Endothelial cell of umbilical vein (primary cell): ENCODE results near the gene WDR7. TPM values are rescaled to one million over a fixed set of nuclear protein-coding genes. Genes with fewer than 3 reads are reported as not detected.

Experiments
- BruUV-seq: library from RNA; stranded (reverse); fragments of 400-500 nt; replicated peaks from 2 replicates; lab custom pipeline; 2021; lab: Mats Ljungman, UMichigan
- CTCF ChIA-PET: fragments of 300-600, 350-600 bp; sonication (Branson Sonifier 250); formaldehyde crosslinking; loops from one replicate; lab custom pipeline; 2021; ENCODE audit warnings: antibody characterized with exemption, inconsistent platforms; lab: Charles Lee
- POLR2A ChIA-PET: fragments of 300-600, 350-600 bp; sonication (Branson Sonifier 250); formaldehyde crosslinking; loops from one replicate; lab custom pipeline; 2021; ENCODE audit warnings: antibody characterized with exemption, inconsistent platforms; lab: Charles Lee
- DNase-seq: peaks from one replicate; pipeline ENCODE4 v3.0.0-alpha.2; 2011; ENCODE audit warnings: low read depth, low spot score
- FAIRE-seq: peaks from 2 replicates; lab custom pipeline; 2011; peaks lifted over from hg19 to GRCh38; lab: Jason Lieb, UNC
- H2AFZ ChIP-seq: 2 replicates; pipeline ENCODE4 v1.6.0; 2012; ENCODE audit warnings: low read depth, low read length, control low read depth, inconsistent platforms
- H3K27ac ChIP-seq: 2 replicates; pipeline ENCODE4 v1.5.1; 2011; ENCODE audit warnings: low read depth, mild to moderate bottlenecking, control low read depth, low read length, moderate library complexity; ENCODE audit not compliant: insufficient read depth
- H3K27me3 ChIP-seq, 2 experiments: 2 replicates each; pipeline versions ENCODE4 v1.6.0 to v1.6.1; 2011; ENCODE audit warnings: low read length in 2 of 2, mixed read lengths in 1 of 2; ENCODE audit not compliant: control insufficient read depth in 2 of 2, insufficient read depth in 2 of 2
- H3K36me3 ChIP-seq, 2 experiments: 2 replicates in 1 of 2; 3 replicates in 1 of 2; pipeline ENCODE4 v1.5.1; 2011; ENCODE audit warnings: low read length in 2 of 2, mild to moderate bottlenecking in 1 of 2, moderate library complexity in 1 of 2; ENCODE audit not compliant: control insufficient read depth in 2 of 2, insufficient read depth in 2 of 2; ENCODE audit errors: extremely low read depth in 1 of 2
- H3K4me1 ChIP-seq: 3 replicates; pipeline ENCODE4 v1.5.1; 2011; ENCODE audit warnings: mild to moderate bottlenecking, low read length; ENCODE audit not compliant: control insufficient read depth, insufficient read depth; ENCODE audit errors: extremely low read depth
- H3K4me2 ChIP-seq: 2 replicates; pipeline ENCODE4 v1.6.1; 2011; ENCODE audit warnings: low read length, control low read depth, mixed read lengths; ENCODE audit not compliant: insufficient read depth
- H3K4me3 ChIP-seq, 3 experiments: fragments of 200-600 bp in 1 of 3; sonication (generic), shearing (Covaris generic) in 1 of 3; replicated peaks in 1 of 3; 2 replicates each; pipeline ENCODE4 v1.5.1; 2011 to 2016; ENCODE audit warnings: control low read depth in 3 of 3, low read length in 3 of 3, mild to moderate bottlenecking in 2 of 3, inconsistent platforms in 1 of 3, low read depth in 1 of 3, moderate library complexity in 1 of 3; ENCODE audit not compliant: insufficient read depth in 1 of 3
- H3K79me2 ChIP-seq: 2 replicates; pipeline ENCODE4 v1.6.0; 2012; ENCODE audit warnings: low read length, inconsistent platforms; ENCODE audit not compliant: control insufficient read depth, insufficient read depth
- H3K9ac ChIP-seq: replicated peaks from 2 replicates; pipeline ENCODE3; 2011; ENCODE audit warnings: low read length, control low read depth; ENCODE audit not compliant: insufficient read depth; ENCODE audit errors: extremely low read depth
- H3K9me1 ChIP-seq: replicated peaks from 3 replicates; pipeline ENCODE4 v1.6.0; 2011; ENCODE audit warnings: mild to moderate bottlenecking, low read length; ENCODE audit not compliant: control insufficient read depth, insufficient read depth; ENCODE audit errors: extremely low read depth
- H3K9me3 ChIP-seq: replicated peaks from 2 replicates; pipeline ENCODE4 v1.5.1; 2012; ENCODE audit warnings: low read length, inconsistent platforms; ENCODE audit not compliant: control insufficient read depth, insufficient read depth
- H4K20me1 ChIP-seq: replicated peaks from 2 replicates; pipeline ENCODE3; 2011; ENCODE audit warnings: mild to moderate bottlenecking, low read length; ENCODE audit not compliant: control insufficient read depth, insufficient read depth; ENCODE audit errors: extremely low read depth
- EZH2 ChIP-seq: IDR thresholded peaks from 2 replicates; pipeline ENCODE4 v1.6.1; 2012; ENCODE audit warnings: borderline replicate concordance, low read depth, mild to moderate bottlenecking, moderate library complexity, low read length, inconsistent platforms; ENCODE audit not compliant: severe bottlenecking
- FOS ChIP-seq: IDR thresholded peaks from 2 replicates; pipeline ENCODE4 v1.6.1; 2011; ENCODE audit warnings: mild to moderate bottlenecking, low read length, moderate library complexity, borderline replicate concordance; ENCODE audit not compliant: insufficient read depth
- GATA2 ChIP-seq: IDR thresholded peaks from 2 replicates; pipeline ENCODE4 v1.7.0; 2011; ENCODE audit warnings: low read depth, mild to moderate bottlenecking, moderate library complexity, mixed read lengths, low read length; ENCODE audit not compliant: insufficient read length, insufficient read depth
- JUN ChIP-seq: IDR thresholded peaks from 2 replicates; pipeline ENCODE4 v1.6.1; 2011; ENCODE audit warnings: borderline replicate concordance, low read depth; ENCODE audit not compliant: insufficient read length, insufficient read depth
- MYC ChIP-seq: IDR thresholded peaks from one replicate; pipeline ENCODE4 v1.6.1; 2011; ENCODE audit warnings: mild to moderate bottlenecking, low read depth, low read length
- POLR2A ChIP-seq: IDR thresholded peaks from 2 replicates; pipeline ENCODE4 v1.6.1; 2012; ENCODE audit warnings: low read depth, mild to moderate bottlenecking, control low read depth, low read length
- dilution Hi-C: fragments of 300-500 bp; cut with MboI; formaldehyde crosslinking; loops from one replicate; pipeline ENCODE4 v1.15.0; 2019; ENCODE audit warnings: low sequenced_read_pairs; ENCODE audit not compliant: extremely low pct_ligation_motif_present
- intact Hi-C: fragments of 100-400 bp; cut with micrococcal nuclease; formaldehyde crosslinking; loops from one replicate; pipeline ENCODE4 v1.10.0; 2022
- polyA plus RNA-seq, 4 experiments: library from polyadenylated mRNA; depleted of rRNA in 3 of 4; stranded (reverse) in 3 of 4; unstranded in 1 of 4; fragments of >200 nt; gene quantifications; 2 replicates each; pipeline versions ENCODE4 v1.2.1 to v1.2.3, GENCODE V29; 2011 to 2012; ENCODE audit warnings: missing spikeins in 1 of 4
- total RNA-seq: library from RNA; stranded (reverse); gene quantifications from 2 replicates; pipeline ENCODE4 v1.2.3, GENCODE V29; 2021
- TF ChIP-seq, protein P1 (sequence below), 2 donors: IDR thresholded peaks; 1 replicate in 1 of 2; 2 replicates in 1 of 2; pipeline ENCODE4 v1.5.1; 2011; ENCODE audit warnings: low read length in 2 of 2, mild to moderate bottlenecking in 2 of 2, moderate library complexity in 2 of 2, control low read depth in 1 of 2, inconsistent platforms in 1 of 2, low read depth in 1 of 2; ENCODE audit not compliant: insufficient read depth in 1 of 2; ENCODE audit errors: extremely low read depth in 1 of 2
- TF ChIP-seq, protein P2 (sequence below): IDR thresholded peaks from 2 replicates; pipeline ENCODE4 v1.6.1; 2011; ENCODE audit not compliant: insufficient read depth, insufficient read length

WDR7 gene
- total and polyA plus RNA-seq, 2 donors (not counting 3 experiments of a cell fraction or from before 2014, with no cell fraction given): 5.9 to 19.0 TPM

DNA sequence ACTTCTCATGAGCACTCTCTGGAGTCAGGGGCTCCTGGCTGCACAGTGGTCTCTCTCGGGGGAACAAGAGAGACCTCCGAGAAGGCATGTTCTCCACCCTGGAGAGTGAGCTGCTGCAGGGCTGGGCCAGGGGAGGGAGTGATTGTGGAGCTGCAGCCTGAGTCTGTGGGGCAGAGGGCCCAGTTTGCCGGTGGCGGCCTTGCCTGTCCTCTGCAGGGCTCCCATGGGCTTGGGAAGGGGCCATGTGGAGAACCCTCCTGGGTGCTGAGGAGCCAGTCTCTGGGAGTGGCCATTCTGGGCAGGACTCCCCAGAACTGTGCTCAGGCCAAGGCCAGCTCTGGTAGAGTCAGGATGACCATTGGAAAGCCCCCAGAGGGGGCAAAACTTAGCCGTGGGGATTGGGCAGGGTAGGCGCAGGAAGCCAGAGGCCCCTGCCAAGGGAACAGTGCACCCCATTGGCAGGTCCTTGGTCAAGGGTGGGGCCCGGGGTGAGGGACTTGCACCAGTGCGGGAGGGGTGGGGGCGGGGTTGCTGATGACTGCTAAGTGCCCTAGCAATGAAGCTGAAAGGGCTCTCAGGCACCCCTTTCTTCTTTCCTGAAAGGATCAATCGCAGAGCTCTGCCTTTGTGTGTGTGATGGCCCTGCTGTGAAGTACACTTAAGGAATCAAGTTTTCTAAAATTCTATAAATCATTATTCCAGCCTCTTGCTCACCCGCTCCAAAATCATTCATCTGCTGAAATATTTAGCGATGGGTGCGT is 426.0 kb downstream of the WDR7 start:
- Histone ChIP-seq H3K9ac (no peak overlapping the region), H3K9me3 (no peaks in the 10 kb centered on the region), H3K4me2 (no peak overlapping the region), H3K4me1 (no peaks in the 10 kb centered on the region), H3K79me2 (no peaks in the 10 kb centered on the region), H2AFZ (no peak overlapping the region), H3K4me3 (no peak overlapping the region), H3K36me3 (no peaks in the 10 kb centered on the region), H3K9me1 (no peaks in the 10 kb centered on the region), H3K27ac (no peak overlapping the region), H4K20me1 (no peaks in the 10 kb centered on the region), H3K27me3 (no peaks in the 10 kb centered on the region)
- intact Hi-C loops (no loop called here), dilution Hi-C loops (no loop called here)
- DNase-seq (no peak), FAIRE-seq (no peak)
- POLR2A ChIA-PET: no interaction called here
- no TSS peak for BruUV-seq
- CTCF ChIA-PET: no interaction called here
- TF ChIP-seq MYC (no peak), EZH2 (no peak), FOS (no peak), GATA2 (no peak), POLR2A (no peak), JUN (no peak)
- TF ChIP-seq, protein P1, sequence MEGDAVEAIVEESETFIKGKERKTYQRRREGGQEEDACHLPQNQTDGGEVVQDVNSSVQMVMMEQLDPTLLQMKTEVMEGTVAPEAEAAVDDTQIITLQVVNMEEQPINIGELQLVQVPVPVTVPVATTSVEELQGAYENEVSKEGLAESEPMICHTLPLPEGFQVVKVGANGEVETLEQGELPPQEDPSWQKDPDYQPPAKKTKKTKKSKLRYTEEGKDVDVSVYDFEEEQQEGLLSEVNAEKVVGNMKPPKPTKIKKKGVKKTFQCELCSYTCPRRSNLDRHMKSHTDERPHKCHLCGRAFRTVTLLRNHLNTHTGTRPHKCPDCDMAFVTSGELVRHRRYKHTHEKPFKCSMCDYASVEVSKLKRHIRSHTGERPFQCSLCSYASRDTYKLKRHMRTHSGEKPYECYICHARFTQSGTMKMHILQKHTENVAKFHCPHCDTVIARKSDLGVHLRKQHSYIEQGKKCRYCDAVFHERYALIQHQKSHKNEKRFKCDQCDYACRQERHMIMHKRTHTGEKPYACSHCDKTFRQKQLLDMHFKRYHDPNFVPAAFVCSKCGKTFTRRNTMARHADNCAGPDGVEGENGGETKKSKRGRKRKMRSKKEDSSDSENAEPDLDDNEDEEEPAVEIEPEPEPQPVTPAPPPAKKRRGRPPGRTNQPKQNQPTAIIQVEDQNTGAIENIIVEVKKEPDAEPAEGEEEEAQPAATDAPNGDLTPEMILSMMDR (IDR thresholded peaks at IDR 0.05; ENCODE audit: extremely low read depth in 1 of 2, insufficient read depth in 1 of 2, low read depth in 1 of 2, low read length in 2 of 2): no peak
- TF ChIP-seq, protein P2, sequence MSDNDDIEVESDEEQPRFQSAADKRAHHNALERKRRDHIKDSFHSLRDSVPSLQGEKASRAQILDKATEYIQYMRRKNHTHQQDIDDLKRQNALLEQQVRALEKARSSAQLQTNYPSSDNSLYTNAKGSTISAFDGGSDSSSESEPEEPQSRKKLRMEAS: no peak
